HG03571 (cell line): ENCODE data around the gene PTPRA.
"Not testable (repeated sequence)": the region's sequence is repeated elsewhere in the genome, so short reads cannot be mapped to it uniquely, and the experiment has no call there.

Source experiments
- ATAC-seq: cut with Tn5 transposase; IDR thresholded peaks from one replicate; pipeline ENCODE4 v1.9.1; 2021; ENCODE audit not compliant: unreplicated experiment

The PTPRA gene, protein sequence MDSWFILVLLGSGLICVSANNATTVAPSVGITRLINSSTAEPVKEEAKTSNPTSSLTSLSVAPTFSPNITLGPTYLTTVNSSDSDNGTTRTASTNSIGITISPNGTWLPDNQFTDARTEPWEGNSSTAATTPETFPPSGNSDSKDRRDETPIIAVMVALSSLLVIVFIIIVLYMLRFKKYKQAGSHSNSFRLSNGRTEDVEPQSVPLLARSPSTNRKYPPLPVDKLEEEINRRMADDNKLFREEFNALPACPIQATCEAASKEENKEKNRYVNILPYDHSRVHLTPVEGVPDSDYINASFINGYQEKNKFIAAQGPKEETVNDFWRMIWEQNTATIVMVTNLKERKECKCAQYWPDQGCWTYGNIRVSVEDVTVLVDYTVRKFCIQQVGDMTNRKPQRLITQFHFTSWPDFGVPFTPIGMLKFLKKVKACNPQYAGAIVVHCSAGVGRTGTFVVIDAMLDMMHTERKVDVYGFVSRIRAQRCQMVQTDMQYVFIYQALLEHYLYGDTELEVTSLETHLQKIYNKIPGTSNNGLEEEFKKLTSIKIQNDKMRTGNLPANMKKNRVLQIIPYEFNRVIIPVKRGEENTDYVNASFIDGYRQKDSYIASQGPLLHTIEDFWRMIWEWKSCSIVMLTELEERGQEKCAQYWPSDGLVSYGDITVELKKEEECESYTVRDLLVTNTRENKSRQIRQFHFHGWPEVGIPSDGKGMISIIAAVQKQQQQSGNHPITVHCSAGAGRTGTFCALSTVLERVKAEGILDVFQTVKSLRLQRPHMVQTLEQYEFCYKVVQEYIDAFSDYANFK

DNA sequence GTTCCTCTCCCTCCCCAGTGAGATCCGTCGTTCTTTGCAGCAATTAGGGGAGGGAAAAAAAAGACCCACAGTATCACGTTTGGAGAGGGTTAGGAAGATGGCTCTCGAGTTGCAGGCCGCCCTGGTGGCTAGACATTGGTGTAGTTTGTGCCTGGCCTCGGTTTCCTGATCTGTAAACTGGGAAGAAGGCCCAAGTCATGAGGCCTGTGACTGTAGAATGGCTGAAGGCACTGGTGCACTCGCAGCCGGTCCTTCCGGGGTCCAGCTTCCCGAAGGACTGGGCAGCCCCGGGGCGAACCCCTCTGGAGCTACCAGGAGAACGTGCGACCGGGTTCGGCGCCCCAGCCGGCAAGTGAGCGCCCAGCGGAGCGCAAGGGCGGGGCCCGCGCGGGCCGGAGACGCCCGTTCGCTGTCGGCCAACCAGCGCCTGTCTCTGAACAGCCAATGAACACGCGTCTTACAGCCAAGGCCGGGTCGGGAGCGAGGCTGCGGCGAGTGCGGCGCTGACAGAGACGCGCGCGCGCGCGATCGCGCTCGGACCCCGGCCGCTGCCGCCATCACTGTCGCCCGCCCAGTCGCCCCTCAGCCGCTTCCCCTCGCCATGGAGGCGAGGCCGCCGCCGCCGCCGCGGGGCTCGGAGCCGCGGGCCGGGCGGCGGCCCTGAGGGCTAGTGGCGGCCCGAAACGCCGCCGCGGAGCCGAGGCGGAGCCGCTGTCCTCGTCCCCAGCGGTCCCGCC lies at the start of gene PTPRA:
PTPRA (plus strand) TSS at position 472 of the 737 bp plus-strand sequence. CDS start 90,797 bp downstream, outside the sequence.
- ATAC-seq = peak; percentile 88

DNA sequence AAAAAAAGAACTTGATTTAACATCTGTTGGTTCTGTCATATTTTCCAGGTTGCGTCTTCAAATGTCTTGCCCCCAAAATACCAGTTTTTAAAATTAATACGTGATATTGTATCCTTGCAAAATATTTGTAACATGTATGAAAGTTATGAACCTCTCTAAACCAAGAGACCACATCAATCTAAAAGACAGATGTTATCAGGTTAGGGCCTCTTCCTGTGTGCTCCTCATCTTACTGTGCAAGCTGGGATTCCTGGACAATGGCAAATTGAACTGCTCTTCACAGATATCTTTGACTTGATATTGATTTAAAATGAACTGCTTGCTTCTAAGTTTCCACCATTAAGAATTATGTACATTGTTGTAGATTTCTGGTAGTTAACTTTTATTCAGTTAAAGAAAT lies 47.5 kb upstream of the PTPRA start:
- ATAC-seq = no peak

DNA sequence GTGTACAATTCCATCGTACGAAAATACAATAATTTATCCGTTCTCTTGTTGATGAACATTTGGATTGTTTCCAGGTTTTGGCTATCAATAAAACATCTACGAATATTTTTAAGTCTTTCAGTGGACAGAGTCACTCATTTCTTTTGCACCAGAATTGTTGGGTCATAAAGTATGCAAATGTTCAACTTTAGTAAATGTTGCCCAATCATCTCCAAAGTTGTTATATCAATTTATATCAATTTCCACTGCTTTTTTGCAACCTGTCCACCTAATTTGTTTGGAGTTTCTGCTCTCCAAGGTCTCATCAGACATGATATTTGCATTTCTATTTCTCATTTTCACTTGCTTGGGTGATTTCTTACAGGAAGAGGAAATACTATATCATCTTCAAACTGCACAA lies 46.6 kb upstream of the PTPRA start:
- no peak for ATAC-seq

DNA sequence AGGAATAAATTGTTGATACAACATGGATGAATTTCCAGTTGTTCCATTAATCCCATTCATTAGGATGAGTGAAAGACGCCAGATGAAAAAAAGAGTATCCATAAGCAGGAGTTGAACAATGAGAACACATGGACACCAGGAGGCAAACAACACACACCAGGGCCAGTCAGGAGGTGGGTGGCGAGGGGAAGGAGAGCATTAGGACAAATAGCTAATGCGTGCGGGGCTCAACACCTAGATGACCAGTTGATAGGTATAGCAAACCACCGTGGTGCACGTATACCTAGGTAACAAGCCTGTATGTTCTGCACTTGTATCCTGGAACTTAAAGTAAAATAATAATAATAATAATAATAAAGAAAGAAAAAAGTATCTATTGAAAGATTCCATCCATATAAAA lies 43.9 kb upstream of the PTPRA start:
- no peak for ATAC-seq

DNA sequence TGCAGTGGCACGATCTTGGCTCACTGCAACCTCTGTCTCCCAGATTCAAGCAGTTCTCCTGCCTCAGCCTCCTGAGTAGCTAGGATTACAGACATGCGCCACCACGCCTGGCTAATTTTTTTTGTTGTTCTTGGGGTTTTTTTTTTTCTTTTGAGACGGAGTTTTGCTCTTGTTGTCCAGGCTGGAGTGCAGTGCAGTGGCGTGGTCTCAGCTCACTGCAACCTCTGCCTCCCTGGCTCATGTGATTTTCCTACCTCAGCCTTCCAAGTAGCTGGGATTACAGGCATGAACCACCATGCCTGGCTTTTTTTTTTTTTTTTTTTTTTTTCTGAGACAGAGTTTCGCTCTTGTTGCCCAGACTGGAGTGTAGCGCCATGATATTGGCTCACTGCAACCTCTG lies 42.1 kb upstream of the PTPRA start:
- not testable (repeated sequence) for ATAC-seq

DNA sequence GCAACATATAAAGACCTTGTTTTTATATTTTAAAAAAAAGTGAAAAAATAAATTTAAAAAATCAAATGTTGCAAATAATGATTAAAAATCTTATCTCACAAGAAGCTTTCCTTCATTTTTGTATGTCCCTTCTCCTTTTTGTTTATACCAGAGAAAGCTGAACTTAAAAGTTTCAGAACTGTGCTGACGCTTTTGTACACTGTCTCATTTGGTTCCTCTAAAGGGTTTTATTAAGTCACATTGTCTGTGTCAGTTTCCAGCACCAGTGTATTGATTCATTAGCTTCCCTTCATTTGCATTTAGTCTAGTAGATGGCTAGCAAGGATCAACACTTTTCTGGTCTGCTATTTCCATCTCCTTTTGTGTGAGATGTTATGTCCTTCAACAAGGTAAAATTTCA lies 39.5 kb upstream of the PTPRA start:
- ATAC-seq = no peak

DNA sequence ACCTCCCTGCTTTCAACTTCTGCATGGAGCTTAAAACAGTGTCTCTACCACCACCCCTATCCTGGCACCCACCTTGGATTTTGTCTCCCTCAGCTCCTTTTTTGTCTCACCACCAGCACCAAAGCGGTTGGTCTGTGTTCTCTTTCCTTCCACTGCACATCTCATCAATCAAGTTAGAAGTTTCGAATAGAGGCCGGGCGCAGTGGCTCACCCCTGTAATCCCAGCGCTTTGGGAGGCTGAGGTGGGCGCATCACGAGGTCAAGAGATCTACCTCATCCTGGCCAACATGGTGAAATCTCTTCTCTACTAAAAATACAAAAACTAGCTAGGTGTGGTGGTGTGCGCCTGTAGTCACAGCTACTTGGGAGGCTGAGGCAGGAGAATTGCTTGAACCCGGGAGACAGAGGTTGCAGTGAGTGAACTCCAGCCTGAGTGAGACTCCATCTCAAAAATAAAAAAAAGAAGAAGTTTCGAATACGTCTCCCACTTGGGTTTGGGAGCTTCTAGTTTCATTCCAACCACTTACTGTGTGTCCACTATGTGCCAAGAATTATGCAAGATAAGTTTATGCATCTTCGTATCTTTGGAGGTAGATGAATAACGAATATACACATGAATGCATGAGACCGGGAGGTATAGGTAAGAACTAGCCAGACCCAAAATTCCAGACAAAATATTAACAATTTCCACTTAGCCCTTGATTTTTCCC lies 38.7 kb upstream of the PTPRA start:
- no peak for ATAC-seq

DNA sequence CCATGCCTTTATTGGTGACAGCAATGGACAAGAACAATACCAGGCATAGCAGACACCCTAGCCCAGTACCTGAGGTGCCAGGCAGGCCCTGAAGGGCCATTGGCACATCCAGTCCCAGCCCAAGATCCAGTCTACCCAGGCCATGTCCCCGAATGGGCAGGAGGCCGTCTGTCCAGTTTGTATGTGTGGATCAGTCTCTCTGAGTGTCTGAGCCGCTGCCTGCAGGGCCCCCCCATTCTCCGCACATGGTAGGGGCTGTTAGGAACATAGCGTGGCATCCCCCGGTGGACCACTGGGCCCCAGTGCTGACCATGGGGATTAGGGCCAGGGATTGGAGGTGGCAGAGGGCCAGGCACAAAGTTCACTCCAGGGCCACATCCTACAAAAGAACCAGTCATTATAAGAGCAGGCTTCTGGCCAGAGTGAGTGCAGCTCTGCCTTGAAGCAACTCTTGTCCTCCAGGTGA lies 37.9 kb upstream of the PTPRA start:
- no peak for ATAC-seq

DNA sequence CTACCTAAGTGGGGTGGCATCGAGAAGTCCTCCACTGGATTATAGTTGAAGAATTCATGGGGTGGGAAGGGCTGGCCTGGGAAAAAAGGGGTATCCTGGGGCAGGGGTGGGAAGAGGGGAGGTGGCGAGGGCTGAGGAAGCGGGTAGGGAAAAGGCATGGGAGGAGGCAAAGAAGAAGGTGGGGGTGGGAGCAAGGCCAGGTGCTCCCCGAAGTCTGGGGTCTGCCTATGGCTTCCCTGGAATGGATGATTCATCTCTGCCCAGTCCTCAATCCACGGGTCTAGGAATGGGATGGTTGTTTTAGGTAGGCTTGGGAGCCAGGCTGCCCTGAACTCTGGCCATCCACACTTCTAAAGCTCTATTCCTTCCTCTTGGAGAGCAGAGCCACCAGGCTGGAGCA lies 37.2 kb upstream of the PTPRA start:
- no peak for ATAC-seq

DNA sequence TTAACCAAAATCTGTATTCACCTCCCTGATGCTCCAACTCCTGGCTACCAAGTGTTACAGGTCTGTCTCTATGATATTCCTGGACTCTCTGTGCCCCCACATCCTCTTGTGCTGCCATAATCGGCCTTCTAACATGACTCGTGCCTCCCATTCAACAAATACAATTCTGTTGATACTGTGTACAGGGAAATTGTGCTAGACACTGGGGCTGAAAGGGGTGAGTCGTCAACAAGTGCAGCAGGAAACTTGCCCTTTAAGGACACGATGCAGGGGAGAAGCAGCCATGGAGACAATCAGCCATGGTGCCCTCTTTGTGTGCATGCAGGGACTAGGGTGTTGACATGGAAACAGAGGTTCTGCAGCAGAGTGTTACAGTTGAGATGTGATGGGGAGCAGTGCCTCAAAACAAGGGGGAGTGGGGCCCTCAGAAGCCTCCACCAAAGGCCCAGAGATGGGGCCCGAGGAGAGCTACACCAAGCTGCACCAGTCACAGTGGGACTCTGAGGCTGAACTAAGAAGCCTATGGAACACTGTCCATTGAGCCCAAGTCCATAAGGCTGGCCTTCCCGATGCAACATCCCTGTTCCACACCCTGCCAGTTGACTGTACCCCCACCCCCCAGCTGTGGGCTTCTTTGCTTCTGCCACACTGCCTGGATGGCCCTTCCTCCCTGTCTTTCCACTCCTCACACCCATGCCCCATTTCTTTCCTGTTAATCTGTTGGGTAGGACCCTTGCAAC lies 35.9 kb upstream of the PTPRA start:
- ATAC-seq = no peak

DNA sequence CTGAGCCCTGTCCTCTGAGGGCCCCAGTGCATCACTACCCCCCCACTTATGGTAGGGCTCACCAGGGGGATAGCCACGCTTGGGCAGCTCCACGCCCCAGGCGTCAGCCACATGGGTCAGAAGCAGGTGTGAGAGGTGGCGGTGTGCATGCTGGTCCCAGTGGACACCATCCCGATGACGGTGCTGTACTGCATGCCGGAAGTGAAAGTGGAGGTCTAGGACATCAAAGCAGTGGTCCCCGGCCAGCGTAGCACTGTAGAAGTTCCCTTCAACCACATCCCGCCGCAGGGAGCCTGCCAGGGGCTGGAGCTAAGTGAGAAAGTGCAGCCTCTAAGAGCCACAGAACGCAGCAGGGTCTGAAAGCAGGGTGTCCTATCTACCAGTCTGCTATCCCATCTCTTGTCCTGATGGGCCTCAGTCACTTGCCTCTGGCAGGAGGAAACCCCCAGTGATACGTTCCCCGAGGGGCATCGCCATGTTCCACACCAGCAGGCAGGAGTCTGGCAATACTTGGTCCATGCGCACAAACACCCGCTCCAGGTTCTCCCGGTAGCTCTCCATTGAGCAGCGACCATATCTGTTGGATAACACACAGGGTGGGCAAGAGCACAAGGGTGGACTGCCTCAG lies 35.0 kb upstream of the PTPRA start:
- peak; percentile 39 for ATAC-seq

DNA sequence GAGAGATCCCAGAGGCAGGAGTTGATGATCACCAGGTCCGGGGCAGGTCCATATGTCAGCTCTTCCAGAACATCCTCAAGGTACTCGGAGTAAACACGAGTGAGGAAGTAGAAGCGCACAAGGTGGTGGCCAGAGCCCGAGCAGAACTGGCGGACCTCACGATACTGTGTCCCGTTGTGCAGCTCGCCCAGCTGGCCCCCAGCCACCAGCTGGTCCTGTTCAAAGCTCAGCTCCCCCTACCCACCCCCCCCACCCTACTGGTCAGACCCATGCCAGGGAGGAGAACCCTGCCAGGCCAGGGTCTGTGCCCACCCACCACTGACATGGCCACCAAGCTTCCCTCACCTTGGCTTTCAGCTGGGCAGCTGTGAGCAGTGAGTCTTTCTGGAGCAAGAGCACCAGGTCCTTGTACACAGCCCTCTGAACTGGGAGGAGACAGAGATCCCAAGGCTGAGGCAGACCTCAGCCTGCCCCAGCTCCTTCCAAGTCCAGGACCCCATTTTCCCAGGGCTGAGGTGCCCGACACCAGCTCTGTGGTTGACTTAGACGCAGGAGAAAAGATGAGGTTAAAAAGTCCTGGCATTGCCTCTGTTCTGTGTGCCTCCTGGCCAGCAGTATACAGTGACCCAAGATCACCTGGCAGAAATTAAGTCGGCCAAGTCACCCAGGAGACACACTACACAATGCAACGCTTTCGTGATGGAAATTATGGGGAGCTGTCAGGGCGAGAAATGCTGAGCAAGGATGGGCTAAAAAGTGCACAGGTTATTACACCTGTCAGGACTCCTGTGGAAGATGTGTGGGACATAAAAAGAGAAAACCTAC lies 34.2 kb upstream of the PTPRA start:
- ATAC-seq = no peak

DNA sequence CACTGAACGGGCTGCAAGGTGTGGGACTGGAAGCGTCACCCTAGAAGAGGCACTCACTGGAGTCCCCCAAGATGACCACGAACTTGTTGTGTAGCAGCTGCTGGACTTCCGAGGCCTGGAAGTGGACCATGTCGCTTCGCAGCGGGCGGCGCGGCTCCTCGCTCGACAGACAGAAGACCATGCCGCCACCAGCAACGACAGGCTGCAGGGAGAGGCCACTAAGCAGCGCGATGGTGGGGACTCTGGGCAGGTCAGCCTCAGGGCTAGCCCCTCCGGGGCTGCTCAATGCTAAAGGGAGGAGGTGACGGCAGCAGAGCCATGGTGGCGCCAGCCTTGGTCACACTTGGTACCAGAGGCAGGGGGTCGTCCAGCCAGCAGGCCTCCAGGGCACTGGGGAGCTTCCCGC lies 33.5 kb upstream of the PTPRA start:
- ATAC-seq = no peak

DNA sequence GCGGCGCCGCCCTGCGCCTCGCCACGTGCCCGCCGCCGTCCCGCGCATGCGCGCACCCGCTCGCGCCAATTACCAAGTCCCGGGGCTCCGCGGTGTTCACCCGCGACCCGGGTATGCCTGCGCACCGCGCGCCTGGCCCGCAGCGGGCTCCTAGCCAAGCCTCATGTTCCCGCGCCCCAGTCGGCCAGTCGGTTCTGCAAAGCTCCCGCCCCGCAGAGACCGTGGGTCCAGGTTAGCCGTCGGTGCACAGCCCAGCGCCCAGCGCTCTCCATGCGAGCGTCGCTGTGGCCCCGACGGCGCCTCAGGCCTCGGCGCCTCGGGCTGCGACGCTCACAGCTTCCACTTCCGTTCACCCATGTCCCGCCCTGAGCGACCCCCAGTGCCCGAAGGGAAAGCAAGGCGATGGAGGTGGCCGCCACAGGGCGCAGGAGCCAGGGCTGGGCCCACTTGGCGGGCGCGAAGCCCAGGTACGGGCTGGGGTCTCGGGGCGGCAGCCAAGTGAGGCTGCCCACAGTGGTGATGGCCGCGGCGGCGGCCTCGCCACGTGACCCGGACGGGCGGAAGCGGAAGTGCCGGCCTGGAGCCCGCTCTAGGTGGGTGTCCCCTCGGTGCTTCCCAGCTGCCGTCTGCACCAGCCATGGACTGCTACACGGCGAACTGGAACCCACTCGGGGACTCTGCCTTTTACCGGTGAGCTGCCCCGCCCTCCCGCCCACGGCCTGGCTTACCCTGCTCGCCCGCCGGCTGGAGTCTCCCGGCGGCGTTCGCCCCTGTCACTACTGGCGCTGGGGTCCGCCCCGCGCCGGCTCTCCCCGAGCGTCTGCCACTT lies 32.9 kb upstream of the PTPRA start, which contains the start of the genes PCED1A and VPS16:
PCED1A (minus strand) TSS at position 518 of the 829 bp plus-strand sequence. CDS start 743 bp downstream, outside the sequence.
VPS16 (plus strand) TSS at position 608 of the 829 bp plus-strand sequence; CDS start at position 638, 30 bp downstream.
- peak; percentile 85 for ATAC-seq

DNA sequence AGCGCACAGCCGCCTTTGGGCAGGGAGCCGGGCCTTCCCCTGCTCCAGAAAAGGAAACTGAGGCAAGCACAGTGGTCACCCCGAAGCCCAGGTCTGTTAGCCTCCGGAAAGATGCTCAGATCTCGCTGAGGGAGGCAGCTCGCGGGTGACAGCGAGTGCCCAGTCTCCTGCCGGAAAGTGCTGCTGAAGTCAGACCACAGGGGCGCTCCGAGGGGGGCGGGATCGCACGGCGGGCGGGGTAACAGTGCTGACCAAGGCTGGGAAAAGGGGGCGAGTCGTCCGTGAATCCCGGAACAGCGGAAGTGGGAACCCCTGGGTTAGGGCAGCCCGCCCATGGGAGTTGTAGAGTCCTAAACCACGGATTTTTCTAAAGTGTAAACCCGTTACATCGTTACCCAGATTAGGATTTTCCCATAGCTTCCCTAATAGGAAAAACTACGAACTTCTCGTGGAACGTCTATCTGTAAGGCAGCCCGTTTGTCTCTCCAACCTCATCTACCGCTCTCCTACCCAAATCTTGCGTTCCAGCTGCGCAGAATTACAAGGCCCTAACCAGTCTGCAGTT lies 32.2 kb upstream of the PTPRA start:
- peak; percentile 24 for ATAC-seq

DNA sequence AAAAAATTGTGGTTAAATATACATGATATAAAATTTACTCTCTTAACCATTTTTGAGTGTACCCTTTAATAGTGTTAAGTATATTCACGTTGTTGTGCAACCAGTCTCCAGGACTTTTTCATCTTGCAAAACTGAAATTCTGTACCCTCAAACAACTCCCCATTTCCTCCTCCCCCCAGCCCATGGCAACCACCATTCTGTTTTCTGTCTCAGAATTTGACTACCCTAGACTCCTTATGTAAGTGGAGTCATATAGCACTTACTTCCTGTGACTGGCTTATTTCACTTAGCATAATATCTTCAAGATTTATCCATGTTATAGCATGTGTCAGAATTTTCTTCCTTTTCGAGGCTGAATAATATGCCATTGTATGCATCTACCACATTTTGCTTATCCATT lies 27.7 kb upstream of the PTPRA start:
- ATAC-seq = no peak

DNA sequence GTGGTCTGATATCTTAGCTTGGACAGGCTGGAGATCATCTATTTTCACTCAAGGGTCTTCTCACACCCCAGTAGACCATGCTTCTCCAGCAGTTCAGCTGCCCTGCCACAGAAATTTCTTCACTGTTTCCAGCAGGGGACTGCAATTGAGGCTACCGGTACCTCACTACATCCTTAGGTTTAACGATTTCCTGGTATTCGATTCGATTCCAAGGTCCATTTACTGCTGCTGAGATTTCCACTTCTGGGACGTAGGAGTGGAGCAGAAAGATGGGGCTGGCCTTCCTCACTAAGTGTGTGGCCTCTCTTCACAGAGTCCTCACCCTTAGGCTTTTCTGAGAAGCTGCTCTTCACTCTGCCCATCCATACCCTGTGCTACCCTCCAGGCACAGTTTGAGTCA lies 26.6 kb upstream of the PTPRA start:
- ATAC-seq = no peak
